ENCODE data around the gene CKAP5.

DNA sequence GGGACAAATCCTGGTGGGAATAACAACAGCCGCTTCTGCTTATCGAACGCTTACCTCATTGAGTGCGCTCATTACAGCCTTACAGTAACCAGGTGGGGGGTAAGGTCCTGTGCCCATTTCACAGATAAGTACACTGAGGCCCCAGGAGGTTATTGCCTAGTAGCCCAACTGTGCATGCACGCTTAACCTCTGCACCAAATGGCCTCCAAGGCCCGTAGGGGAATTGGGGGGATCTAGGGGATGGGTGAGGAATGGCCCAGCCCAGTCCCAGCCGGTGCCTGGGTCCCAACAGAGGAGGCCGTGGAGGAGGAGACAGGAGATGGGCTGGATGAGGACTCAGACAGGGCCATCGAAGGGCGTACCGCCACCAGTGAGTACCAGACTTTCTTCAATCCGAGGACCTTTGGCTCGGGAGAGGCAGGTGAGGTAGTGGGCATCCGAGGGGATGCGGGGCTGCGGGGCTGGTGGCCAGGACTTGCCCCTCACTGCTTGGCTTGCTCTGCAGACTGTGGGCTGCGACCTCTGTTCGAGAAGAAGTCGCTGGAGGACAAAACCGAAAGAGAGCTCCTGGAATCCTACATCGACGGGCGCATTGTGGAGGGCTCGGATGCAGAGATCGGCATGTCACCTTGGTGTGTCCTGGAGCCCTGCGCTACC, 119.7 kb downstream of the CKAP5 start:
- TF ChIP-seq, protein P1, sequence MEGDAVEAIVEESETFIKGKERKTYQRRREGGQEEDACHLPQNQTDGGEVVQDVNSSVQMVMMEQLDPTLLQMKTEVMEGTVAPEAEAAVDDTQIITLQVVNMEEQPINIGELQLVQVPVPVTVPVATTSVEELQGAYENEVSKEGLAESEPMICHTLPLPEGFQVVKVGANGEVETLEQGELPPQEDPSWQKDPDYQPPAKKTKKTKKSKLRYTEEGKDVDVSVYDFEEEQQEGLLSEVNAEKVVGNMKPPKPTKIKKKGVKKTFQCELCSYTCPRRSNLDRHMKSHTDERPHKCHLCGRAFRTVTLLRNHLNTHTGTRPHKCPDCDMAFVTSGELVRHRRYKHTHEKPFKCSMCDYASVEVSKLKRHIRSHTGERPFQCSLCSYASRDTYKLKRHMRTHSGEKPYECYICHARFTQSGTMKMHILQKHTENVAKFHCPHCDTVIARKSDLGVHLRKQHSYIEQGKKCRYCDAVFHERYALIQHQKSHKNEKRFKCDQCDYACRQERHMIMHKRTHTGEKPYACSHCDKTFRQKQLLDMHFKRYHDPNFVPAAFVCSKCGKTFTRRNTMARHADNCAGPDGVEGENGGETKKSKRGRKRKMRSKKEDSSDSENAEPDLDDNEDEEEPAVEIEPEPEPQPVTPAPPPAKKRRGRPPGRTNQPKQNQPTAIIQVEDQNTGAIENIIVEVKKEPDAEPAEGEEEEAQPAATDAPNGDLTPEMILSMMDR (IDR thresholded peaks at IDR 0.05), result no peak
- TF ChIP-seq EZH2 (IDR thresholded peaks at IDR 0.05), result no peak
- TF ChIP-seq EZH2phosphoT487 (IDR thresholded peaks at IDR 0.05), result no peak

Data from neural progenitor cell (in vitro differentiated cells).